Measurements from ENCODE around the gene FYCO1.
A peak's percentile ranks its signal among the peaks of the same experiment; 100 is the strongest.

Gene FYCO1

DNA sequence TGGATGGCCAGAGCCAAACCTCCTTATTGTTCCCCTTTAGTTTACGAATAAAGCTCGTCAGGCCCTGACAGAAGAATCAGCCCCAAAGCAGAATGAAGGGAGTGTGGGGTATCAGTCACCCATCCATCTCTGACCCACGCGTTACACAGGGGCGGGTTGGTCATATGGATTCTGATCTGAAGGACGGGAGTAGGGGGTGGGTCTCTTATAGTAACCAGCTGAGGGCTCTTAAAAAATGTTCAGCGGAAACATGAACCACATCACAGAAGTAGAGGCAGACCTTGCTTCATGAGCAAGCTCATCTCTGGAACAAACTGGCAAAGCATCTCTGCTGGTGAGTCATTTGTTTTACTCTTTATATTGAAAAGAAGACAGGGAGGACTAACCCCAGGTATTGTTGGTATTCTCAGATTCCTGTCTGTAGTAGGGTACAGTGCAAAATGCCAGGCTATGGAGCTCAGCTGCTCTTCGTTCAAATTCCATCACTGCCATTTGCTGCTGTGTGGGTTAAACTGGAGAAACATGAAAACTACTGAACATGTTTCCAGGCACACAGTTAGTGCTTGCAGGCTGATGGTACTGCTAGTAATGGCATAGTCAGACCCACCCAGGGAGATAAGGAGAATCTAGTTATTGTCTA, 52.3 kb downstream of the FYCO1 start, which contains the start of gene CXCR6:
CXCR6 (plus strand) TSS at position 258 of the 640 bp plus-strand sequence. CDS start 3,018 bp downstream, outside the sequence.
- peak in 1 of 2 experiments; percentile 17 for DNase-seq (ENCODE audit: low read depth in 2 of 2)

- DNase-seq (ENCODE audit: low read depth in 2 of 2) = no peak
Observed at GRCh38 chr3:45942051-45942825, 53.4 kb downstream of the FYCO1 start.

- no peak for DNase-seq (ENCODE audit: low read depth in 2 of 2)
Observed at GRCh38 chr3:45940781-45941365, 54.8 kb downstream of the FYCO1 start.

DNA sequence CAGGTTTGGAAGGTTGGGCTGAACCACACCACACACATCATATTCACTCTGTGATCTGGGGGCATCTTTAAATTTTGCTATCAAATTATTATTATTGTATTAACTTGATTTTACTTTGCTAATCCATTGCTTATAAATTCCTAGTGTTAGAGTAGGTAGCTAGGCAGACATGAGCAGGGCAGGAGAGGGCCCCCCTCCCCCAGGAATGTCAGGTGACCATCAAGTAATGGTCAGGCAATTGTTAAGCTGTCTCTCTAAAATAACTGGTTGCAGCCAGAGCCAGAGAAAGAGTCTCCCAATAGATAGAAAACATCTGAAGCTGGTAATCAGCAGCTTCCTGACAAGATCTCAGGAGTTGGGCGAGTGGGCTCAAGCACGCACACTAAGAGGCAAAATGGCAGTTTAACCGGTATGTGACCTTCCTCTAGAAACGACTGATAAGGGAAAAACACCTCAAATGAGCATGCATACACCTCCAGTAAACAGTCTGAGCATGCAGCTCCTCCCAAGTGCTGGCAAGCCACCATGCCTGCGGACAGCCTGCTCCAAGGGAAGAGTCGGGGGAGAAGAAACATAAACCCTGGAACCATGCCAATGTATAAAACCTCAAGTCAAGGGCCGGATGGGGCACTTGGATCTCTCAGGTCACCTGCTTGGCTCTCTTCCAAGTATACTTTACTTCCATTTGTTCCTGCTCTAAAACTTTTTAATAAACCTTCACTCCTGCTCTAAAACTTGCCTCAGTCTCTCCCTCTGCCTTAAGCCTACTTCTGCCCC, 55.4 kb downstream of the FYCO1 start:
- DNase-seq (ENCODE audit: low read depth in 2 of 2) = no peak

GRCh38 chr3:45939341-45939771, 56.3 kb downstream of the FYCO1 start:
- DNase-seq (ENCODE audit: low read depth in 2 of 2) = no peak

DNA sequence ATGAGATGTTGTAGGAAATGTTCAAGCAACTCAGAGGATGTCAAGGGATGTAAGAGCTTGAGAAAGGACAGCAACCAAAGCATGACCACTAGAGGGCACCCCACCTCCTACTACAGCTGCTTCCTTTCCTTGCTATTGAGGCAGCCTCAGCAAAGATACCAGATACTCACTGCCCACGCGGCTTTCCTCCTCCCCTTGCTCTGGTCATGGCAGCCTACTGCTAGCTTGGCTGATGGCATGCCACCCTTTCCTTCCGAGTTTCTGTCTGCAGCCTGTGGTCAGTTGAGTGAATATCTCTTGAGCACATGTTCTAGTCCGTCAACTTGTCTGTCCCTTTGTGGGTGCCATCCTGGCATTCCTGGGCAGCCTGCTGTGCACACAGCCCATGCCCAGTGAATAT, 56.8 kb downstream of the FYCO1 start:
- peak; percentile 67 to 87 for DNase-seq (ENCODE audit: low read depth in 2 of 2)

DNA sequence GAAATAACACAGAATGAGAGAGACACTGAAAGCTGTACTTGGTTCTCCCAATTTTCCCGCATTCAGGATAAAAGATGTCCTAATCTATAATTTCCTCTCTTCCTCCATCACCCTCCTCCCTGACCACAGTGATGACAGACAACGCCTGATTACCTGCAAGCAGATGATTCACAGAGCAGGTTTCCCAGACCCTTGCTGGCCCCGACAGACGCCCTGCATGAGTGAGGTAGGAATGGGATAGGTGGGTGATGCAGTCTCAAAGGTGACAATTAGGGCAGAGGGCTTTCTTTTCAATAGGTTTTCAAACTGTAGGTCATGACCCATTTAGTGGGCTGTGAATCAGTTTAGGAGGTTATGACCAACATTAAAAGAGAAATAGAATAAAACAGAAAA, 57.6 kb downstream of the FYCO1 start:
- no peak for DNase-seq (ENCODE audit: low read depth in 2 of 2)

GRCh38 chr3:45937206-45938042, 58.2 kb downstream of the FYCO1 start:
- DNase-seq (ENCODE audit: low read depth in 2 of 2) = no peak

- DNase-seq (ENCODE audit: low read depth in 2 of 2) = no peak
Observed at GRCh38 chr3:45936261-45936660, 59.4 kb downstream of the FYCO1 start.

DNA sequence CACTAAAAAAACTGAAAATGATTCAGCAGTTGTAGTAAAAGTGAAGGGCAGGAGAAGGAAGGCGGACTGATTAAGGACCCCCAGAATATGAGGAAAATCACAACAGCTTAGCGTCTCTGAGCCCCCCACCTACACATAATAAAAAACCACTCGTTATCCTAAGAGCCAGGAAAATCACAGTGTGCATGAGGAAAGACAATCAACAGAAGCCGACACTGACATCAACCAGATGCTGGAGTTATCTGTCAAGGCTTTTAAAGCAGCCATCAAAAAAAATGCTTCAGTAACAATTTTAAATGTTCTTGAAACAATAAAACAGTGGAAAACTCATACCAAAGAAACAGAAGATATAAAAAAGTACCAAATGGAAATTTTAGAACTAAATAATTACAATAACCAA, 62.0 kb downstream of the FYCO1 start:
- DNase-seq (ENCODE audit: low read depth in 2 of 2) = no peak

GRCh38 chr3:45932112-45932511, 63.5 kb downstream of the FYCO1 start:
- no peak for DNase-seq (ENCODE audit: low read depth in 2 of 2)

GRCh38 chr3:45931496-45931895, 64.1 kb downstream of the FYCO1 start:
- no peak for DNase-seq (ENCODE audit: low read depth in 2 of 2)

- peak; percentile 19 to 60 for DNase-seq (ENCODE audit: low read depth in 2 of 2)
Observed at GRCh38 chr3:45929042-45929679, 66.5 kb downstream of the FYCO1 start.

GRCh38 chr3:45927881-45928280, 67.7 kb downstream of the FYCO1 start:
- no peak for DNase-seq (ENCODE audit: low read depth in 2 of 2)

DNA sequence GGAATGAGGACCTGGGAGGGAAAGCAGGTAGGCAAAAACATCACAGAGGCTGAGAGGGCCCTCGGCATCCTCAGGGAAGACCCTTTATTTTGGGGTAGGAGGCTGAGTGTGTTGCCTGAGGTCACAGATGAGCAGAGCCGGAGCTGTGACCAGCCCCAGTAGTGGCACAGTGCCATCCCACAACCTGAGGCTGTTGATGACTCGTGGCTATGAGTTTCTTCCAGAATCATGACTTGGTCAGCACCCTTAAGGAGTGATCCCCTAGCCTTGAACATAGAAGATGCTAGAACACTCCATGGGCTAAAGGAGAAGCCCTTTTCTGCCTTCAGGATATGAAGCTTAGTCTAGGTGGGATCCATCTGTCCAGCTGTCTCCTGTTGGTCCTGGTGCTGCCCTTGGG, 71.9 kb downstream of the FYCO1 start:
- no peak for DNase-seq (ENCODE audit: low read depth in 2 of 2)

DNA sequence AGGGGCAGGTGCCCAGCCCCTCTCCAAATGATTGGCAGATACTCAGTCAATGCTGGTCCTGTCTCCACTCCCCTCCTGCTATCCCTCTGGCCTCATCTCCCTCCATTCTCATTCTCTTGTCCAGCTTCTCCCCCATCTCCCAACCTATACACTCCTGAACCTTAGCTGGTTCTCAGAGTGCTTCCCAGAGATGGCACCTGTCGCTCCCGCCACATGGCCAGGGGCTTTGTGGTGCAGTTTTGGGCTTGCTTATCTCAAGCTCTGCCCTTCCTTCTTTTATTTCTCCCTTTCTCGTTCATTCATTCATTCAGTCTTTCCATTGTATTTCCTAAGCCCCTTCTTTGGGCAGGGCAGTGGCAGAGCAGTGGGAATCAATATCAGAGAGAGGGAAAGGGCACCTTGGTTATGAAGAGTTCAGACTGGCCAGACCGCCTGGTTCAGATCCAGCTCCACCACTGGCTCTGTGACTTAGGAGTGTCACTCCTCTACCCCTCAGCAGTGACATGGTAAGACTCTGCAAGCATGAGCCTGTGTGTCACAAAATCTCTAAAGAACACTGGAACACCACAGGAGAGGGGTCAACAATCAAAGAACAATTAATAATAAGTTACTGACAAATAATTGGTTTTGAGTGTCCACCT, 72.6 kb downstream of the FYCO1 start:
- no peak for DNase-seq (ENCODE audit: low read depth in 2 of 2)

GRCh38 chr3:45922039-45922326, 73.6 kb downstream of the FYCO1 start:
- DNase-seq (ENCODE audit: low read depth in 2 of 2) = no peak

GRCh38 chr3:45921158-45922038, 74.2 kb downstream of the FYCO1 start:
- DNase-seq (ENCODE audit: low read depth in 2 of 2) = no peak

GRCh38 chr3:45917146-45917898, 78.3 kb downstream of the FYCO1 start:
- no peak for DNase-seq (ENCODE audit: low read depth in 2 of 2)

Measured in stimulated activated CD4-positive, alpha-beta T cell treated with anti-CD3 and anti-CD28 coated beads, Interleukin-12 subunit alpha, Interleukin-12 subunit beta, amount 100 ng/mL, for 24 hours (primary cell).